GM12878 (cell line): ENCODE results near the gene MMEL1.

Experiments used
- EP300 ChIP-seq, 2 experiments: fragments of 150-350 bp in 1 of 2; IDR thresholded peaks; 2 replicates each; pipeline ENCODE4 v1.6.1; 2011 to 2012; ENCODE audit warnings: low read depth in 2 of 2, low read length in 2 of 2, borderline replicate concordance in 1 of 2, improper control_type of control experiment in 1 of 2, inconsistent platforms in 1 of 2; ENCODE audit not compliant: control insufficient read depth in 1 of 2
- ESRRA ChIP-seq: IDR thresholded peaks from 2 replicates; pipeline ENCODE4 v1.6.1; 2012; ENCODE audit warnings: mild to moderate bottlenecking, low read length, improper control_type of control experiment
- HDAC6 ChIP-seq: fragments of 200-600 bp; sonication (generic); IDR thresholded peaks from one replicate; pipeline ENCODE4 v1.8.0; 2017; ENCODE audit warnings: antibody characterized with exemption; ENCODE audit not compliant: unreplicated experiment
- PAX5 ChIP-seq: IDR thresholded peaks from 2 replicates; pipeline ENCODE4 v1.6.1; 2011; ENCODE audit warnings: low read depth, low read length, borderline replicate concordance
- POLR2A ChIP-seq: IDR thresholded peaks from 2 replicates; pipeline ENCODE4 v1.6.1; 2011; ENCODE audit warnings: low read depth, mild to moderate bottlenecking, low read length
- POLR2AphosphoS5 ChIP-seq: IDR thresholded peaks from 2 replicates; pipeline ENCODE4 v1.6.1; 2011; ENCODE audit warnings: mild to moderate bottlenecking, low read length, inconsistent platforms
- RAD51 ChIP-seq: fragments of 450-650 bp; IDR thresholded peaks from 2 replicates; pipeline ENCODE4 v1.6.1; 2016; ENCODE audit warnings: moderate library complexity, mild to moderate bottlenecking, inconsistent platforms
- RCOR1 ChIP-seq: conservative IDR thresholded peaks from 2 replicates; pipeline ENCODE4 v1.6.1; 2012; ENCODE audit warnings: low read depth, low read length, improper control_type of control experiment
- REST ChIP-seq: IDR thresholded peaks from 2 replicates; pipeline ENCODE4 v1.6.1; 2012; ENCODE audit warnings: mild to moderate bottlenecking, low read depth, low read length
- SIN3A ChIP-seq: IDR thresholded peaks from 2 replicates; pipeline ENCODE4 v1.6.1; 2012; ENCODE audit warnings: low read depth, low read length, improper control_type of control experiment
- SKIL ChIP-seq: fragments of 450-650 bp; IDR thresholded peaks from 2 replicates; pipeline ENCODE4 v1.6.1; 2017; ENCODE audit warnings: mild to moderate bottlenecking, low read depth, inconsistent platforms; ENCODE audit not compliant: poor library complexity, severe bottlenecking
- USF1 ChIP-seq: IDR thresholded peaks from 2 replicates; pipeline ENCODE4 v1.6.1; 2011; ENCODE audit warnings: borderline replicate concordance, low read depth, mild to moderate bottlenecking, moderate library complexity, mixed read lengths, low read length; ENCODE audit not compliant: insufficient read depth; ENCODE audit errors: extremely low read length
- TF ChIP-seq, protein P1 (sequence below), 3 experiments: IDR thresholded peaks in 2 of 3; conservative IDR thresholded peaks in 1 of 3; 2 replicates each; pipeline ENCODE4 v1.5.1; 2011; ENCODE audit warnings: low read depth in 3 of 3, low read length in 3 of 3, mild to moderate bottlenecking in 3 of 3, control low read depth in 2 of 3, moderate library complexity in 2 of 3, inconsistent platforms in 1 of 3, mixed read lengths in 1 of 3; ENCODE audit not compliant: control insufficient read depth in 2 of 3, insufficient read depth in 1 of 3; ENCODE audit errors: extremely low read depth in 1 of 3
- TF ChIP-seq, protein P2 (sequence below): fragments of 150-350 bp; IDR thresholded peaks from 2 replicates; pipeline ENCODE4 v1.6.1; 2016; ENCODE audit warnings: low read depth, low read length

DNA sequence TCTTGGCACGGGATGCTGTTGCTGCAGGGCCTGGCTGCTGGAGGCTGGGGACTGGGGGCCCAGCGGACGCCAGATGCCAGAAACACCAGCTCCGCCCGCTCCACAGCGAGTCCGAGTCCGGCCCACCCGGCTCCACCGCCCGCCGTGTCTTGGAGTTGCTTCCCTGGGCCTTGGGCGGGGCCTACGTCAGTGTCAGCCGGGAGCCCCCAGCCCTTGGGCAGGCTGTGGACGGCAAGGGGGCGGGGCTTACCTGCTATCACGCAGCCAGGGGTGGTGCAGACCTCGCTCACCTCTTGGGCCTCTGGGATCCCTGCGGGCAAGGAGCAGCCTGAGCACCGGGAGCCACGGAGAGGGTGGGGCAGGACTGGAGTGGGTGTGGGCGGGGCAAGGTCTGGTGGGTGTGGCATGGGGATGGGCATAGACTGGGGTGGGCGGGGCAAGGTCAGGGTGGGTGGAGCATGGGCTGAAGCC is 21.8 kb downstream of the MMEL1 start:
- TF ChIP-seq USF1 (no peak), RAD51 (no peak), EP300 (IDR thresholded peaks at IDR 0.05; ENCODE audit: borderline replicate concordance in 1 of 2, control insufficient read depth in 1 of 2, low read depth in 2 of 2, low read length in 2 of 2) (no peak), REST (no peak), POLR2A (no peak), SKIL (no peak), PAX5 (no peak), HDAC6 (no peak), RCOR1 (no peak), ESRRA (no peak), SIN3A (no peak), POLR2AphosphoS5 (no peak)
- TF ChIP-seq, protein P1, sequence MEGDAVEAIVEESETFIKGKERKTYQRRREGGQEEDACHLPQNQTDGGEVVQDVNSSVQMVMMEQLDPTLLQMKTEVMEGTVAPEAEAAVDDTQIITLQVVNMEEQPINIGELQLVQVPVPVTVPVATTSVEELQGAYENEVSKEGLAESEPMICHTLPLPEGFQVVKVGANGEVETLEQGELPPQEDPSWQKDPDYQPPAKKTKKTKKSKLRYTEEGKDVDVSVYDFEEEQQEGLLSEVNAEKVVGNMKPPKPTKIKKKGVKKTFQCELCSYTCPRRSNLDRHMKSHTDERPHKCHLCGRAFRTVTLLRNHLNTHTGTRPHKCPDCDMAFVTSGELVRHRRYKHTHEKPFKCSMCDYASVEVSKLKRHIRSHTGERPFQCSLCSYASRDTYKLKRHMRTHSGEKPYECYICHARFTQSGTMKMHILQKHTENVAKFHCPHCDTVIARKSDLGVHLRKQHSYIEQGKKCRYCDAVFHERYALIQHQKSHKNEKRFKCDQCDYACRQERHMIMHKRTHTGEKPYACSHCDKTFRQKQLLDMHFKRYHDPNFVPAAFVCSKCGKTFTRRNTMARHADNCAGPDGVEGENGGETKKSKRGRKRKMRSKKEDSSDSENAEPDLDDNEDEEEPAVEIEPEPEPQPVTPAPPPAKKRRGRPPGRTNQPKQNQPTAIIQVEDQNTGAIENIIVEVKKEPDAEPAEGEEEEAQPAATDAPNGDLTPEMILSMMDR (IDR thresholded peaks at IDR 0.05 in 2 of 3, conservative IDR thresholded peaks at IDR 0.05 in 1 of 3; ENCODE audit: control insufficient read depth in 2 of 3, extremely low read depth in 1 of 3, insufficient read depth in 1 of 3, low read depth in 3 of 3, low read length in 3 of 3), result no peak
- TF ChIP-seq, protein P2, sequence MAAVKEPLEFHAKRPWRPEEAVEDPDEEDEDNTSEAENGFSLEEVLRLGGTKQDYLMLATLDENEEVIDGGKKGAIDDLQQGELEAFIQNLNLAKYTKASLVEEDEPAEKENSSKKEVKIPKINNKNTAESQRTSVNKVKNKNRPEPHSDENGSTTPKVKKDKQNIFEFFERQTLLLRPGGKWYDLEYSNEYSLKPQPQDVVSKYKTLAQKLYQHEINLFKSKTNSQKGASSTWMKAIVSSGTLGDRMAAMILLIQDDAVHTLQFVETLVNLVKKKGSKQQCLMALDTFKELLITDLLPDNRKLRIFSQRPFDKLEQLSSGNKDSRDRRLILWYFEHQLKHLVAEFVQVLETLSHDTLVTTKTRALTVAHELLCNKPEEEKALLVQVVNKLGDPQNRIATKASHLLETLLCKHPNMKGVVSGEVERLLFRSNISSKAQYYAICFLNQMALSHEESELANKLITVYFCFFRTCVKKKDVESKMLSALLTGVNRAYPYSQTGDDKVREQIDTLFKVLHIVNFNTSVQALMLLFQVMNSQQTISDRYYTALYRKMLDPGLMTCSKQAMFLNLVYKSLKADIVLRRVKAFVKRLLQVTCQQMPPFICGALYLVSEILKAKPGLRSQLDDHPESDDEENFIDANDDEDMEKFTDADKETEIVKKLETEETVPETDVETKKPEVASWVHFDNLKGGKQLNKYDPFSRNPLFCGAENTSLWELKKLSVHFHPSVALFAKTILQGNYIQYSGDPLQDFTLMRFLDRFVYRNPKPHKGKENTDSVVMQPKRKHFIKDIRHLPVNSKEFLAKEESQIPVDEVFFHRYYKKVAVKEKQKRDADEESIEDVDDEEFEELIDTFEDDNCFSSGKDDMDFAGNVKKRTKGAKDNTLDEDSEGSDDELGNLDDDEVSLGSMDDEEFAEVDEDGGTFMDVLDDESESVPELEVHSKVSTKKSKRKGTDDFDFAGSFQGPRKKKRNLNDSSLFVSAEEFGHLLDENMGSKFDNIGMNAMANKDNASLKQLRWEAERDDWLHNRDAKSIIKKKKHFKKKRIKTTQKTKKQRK, result no peak
